Activated naive CD4-positive, alpha-beta T cell treated with anti-CD3 and anti-CD28 coated beads, Interleukin-2, amount 50 U/mL, for 16 hours (primary cell): ENCODE results near the gene TMEM54.

Experiments used
- DNase-seq: peaks from one replicate; pipeline ENCODE4 v3.0.0-alpha.2; 2020

TMEM54 gene

GRCh38 chr1:32860566-32860965, 40.6 kb downstream of the TMEM54 start:
- no peak for DNase-seq

GRCh38 chr1:32859915-32860314, 41.3 kb downstream of the TMEM54 start:
- DNase-seq: no peak

GRCh38 chr1:32858791-32859190, 42.4 kb downstream of the TMEM54 start:
- no peak for DNase-seq

- no peak for DNase-seq
These were observed 43.1 kb downstream of the TMEM54 start for GRCh38 chr1:32858136-32858535.

- DNase-seq: no peak
These were observed 45.1 kb downstream of the TMEM54 start for GRCh38 chr1:32855861-32856617.

GRCh38 chr1:32848354-32849063, 52.7 kb downstream of the TMEM54 start:
- no peak for DNase-seq
